GM18519 (cell line): Measurements from ENCODE around the gene OSTC.

ENCODE experiments used
- ATAC-seq: cut with Tn5 transposase; IDR thresholded peaks from one replicate; pipeline ENCODE4 v1.9.1; 2021; ENCODE audit warnings: mild to moderate bottlenecking, moderate library complexity; ENCODE audit not compliant: unreplicated experiment, low FRiP score

The OSTC gene

DNA sequence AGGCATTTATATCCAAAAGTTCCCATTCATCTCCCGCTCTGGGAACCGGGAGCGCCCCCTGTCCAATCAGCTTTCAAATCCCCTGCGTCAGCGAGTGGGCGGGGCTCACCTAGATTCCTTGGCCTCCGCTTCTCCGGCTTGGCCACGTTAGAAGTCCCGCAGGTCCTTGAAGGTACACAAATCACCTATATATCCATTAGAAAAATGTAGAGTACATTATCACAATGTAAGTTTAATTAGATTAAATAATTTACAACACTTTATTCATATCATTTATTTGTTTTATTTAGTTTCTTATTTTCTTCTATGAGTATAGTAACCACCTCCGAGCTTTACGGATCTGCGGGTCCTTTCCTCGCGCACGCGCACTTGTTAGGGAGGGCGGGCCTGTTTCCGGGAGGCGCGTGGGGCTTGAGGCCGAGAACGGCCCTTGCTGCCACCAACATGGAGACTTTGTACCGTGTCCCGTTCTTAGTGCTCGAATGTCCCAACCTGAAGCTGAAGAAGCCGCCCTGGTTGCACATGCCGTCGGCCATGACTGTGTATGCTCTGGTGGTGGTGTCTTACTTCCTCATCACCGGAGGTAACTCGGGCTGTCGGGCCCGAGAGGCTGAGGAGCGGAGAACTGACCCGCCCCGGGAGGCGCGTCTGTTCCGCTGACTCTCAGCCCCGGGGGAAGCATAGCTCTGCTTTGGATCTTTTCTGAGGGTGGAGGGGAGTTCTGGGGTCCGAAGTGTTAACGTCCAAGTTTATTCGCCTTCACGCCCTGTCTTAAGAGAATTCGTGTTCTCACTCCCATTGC is at the start of gene OSTC:
Gene OSTC (plus strand): TSS at position 388 of the 802 bp plus-strand sequence. CDS start 57 bp downstream, at position 445.
- peak; percentile 79 for ATAC-seq

DNA sequence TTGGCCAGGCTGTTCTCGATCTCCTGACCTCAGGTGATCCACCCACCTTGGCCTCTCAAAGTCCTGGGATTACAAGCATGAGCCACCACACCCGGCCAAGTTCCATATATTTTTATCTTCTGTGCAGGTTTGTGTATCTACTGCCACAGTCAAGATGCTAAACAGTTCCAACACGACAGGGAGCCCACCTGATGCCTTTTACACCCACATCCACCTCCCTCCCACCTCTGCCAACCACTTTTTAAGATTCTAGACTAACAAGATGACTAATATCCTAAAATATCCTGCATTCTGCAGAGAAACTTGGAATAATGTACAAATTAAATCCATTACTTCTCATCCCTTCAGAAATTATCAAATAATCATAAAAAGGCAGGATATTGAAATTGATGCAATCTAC is 49.3 kb upstream of the OSTC start:
- no peak for ATAC-seq

DNA sequence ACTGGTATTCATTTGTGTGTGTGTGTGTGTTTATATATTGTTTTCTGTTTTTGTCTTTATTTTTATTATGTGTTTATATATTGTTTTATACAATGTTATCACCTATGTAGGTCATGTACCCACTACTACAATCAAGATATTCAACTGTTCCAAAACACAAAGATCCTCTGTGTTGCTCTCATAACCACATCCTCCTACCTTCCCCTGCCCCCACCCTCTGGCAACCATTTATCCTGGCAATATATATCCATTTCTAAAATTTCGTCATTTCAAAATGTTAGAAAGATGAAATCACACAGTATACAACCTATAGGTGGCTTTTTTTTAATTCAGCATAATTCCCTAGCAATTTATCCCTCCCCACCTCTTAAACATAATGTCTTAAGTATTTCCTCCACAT is 48.9 kb upstream of the OSTC start:
- ATAC-seq: no peak

DNA sequence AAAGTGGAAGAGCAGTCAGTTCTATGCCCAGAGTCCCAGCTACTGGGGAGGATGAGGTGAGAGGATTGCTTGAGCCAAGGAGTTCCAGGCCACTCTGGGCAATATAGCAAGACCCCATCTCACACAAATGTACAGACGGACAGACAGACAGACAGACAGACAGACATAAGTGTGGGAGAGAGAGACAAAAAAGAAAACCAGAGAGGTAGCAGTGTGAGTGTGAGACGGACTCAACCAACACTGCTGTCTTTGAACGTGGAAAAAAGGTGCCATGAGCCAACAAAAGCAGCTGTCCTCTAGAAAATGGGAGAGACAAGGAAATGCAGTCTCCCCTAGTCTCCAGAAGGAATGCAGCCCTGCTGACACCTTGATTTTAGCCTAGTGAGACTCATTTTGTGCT is 48.2 kb upstream of the OSTC start:
- no peak for ATAC-seq

DNA sequence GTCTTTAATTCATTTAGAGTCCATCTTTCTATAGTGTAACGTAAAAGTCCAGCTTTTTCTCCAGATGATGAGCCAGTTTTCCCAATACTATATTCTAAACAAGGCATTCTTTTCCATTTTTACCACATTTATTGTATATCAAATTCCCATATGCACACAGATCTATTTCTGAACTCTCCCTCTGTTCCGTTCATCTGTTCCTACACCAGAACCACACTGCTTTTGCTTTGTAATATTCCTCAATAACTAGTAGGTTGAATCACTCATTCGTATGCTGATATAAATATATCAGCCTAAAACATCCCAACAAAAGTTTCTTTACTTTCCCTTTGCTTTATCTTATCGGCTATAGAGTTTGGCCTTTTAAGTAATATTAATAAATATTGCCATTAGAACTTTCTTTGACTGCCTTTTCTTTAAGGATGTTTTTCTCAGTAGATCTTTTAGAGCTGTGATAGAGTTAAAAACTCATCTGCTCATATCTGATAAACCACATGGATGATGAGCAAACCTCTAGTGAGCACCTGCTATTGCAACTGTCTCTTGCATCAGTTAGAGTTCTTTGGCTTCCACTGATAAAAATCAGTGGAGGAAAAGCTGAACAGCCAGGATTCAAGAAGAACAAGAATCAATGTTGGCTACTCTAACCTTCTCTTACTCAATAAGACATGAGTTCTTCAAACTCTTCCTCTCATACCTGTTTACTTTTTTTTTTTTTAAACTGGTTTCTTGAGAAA is 43.2 kb upstream of the OSTC start:
- no peak for ATAC-seq

DNA sequence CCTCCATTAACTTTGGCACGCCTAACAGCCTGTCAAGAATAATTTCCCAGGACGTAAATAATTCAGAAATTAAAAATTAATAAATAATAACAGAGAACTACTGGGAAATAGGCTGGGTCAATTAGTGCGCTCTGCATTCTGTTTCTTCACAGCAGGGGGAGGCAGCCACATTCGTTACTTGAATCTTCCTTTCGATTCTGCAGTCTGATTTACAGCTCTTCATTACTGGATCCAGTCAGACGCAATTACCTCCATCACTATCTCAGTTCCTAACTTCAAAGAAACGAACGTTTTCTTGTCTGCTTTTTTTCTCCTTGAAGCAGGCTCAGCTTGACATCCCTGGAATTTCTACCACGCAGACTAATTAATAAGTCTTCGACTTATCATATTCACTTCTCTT is 39.0 kb upstream of the OSTC start:
- no peak for ATAC-seq

DNA sequence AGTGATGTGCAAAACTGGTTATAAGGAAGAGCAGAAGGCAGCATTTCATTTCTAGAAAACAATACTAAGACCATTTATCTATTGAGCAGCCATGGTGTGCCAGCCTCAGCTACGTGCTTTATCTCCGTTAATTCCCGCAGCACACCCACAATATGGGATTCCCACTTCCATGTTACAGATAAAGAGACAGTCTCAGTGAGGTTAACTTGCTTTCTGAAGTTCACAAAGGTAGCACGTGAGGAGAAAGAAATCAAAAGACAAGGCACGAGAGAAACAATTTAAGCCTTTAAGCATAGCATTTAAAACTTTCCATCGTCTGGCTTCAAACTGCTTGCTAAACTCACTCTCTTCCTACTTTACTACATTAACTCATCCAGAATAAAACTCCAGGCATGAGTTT is 38.0 kb upstream of the OSTC start:
- no peak for ATAC-seq

DNA sequence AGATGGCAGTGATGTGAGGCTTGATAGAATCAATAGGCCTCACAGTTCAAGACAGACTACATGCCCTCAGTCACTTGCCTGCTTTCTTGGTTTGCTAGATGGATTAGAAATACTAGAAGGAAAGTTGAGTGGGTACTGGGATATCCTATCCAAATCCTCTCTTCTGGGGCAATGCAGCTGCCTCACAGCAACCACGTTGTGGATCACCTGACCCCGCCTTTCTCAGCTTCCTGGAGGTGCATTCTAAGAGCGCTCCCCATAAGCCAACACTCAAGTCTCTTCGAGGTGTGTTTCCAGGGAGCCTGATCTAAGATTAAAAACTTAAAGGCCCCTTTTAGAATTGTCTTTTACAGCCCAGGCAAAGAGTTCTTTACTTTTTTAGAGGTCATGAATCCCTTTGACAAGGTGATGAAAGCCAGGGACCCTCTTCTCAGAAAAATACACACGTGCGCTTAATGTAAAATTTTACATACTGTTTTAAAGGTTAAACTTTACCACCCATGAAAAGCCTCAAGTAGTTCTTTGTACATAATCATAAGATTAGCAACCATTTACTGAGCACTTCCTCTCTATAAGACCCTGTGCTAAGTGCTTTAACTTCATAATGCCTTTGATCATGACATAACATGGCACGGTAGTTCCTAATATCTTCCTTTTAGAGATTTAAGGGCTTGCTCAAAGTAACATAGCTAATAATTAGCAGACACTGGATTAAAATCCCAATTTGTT is 30.9 kb upstream of the OSTC start:
- ATAC-seq: no peak

DNA sequence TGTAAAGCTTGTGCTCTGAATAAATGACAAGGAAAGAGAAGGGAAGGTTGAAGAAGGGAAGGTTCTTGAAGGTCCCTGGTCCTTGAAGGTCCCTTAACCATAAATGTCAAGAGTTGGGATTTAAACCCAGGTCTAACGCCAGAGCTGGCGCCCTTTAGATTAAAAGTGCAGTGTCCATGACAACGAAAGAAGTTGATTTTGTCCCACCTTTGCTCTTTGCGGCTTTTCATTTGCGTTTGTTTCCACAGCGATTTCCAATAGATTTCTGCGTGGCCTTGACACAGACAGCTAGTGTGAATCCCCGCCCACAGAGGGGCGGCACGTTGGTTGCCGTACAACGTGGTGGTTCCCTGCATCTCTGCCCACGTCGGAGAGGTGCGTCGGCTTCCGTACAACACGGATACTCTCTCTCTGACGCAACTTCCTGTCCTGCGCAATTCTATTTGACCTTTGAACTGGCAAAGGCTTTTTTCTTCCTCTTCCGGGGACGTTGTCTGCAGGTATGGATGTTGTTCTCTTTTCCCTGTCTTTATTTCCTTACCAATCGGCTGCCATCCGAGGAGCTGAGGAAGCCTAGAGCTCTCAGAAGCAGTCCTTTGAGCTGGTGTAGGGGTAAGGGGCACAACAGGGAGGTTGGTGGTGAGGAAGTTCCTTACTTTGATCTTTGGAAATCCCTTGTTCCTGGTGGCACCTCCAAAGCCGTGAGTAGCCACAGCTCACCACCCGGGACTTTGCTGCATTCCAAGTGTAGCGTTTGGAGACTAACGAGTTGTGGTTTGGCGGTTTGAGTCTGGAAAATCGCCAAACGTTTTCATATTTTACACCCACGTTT is 30.1 kb upstream of the OSTC start, which contains the start of gene RPL34:
Gene RPL34 (plus strand): TSS at position 476 of the 832 bp plus-strand sequence. CDS start 1,384 bp downstream, outside the sequence.
- peak; percentile 100 for ATAC-seq

DNA sequence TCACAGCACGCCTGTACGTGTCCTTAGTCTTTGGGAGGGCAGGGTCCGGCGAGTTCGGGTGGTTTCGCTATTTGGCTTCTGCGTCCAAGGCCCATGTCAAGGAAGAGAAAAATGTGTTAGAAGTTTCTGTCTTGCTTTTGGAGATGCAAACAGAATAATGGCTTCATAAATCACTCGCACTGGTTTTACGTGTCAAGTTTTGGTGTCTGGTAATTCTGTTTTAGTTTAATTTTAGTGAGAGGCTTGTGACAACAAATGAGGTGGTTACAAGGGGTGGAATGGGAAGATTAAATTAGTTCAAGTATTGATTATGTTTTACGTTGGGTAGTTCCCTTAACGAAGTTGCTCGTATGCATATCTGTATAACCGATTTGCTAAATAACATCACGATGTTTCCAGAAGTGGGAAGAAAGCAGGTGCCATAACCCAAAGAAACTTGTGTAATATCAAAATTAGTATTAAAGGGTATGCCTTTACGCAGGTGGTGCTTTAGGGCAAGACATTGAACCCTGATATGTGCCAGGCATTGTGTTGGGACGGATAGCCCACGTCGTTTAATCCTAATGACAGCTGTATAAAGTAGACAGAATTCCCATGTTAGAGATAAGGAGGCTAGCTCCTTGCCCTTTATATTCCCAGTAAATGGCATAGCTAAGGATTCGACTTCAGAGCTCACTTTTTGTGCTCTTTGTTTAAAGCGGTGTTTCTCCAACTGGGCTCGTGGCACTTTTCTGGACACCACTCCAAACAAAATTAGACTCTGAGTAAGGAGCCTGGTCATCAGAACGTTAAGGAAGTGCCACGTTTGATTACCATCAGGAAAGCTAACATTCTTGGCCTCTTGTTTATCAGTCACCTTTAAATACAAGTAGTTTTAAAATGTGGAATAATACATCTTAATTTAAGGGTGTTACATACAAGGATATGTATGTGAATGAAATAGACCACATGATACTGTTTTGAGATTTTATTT is 29.2 kb upstream of the OSTC start:
- ATAC-seq: no peak

DNA sequence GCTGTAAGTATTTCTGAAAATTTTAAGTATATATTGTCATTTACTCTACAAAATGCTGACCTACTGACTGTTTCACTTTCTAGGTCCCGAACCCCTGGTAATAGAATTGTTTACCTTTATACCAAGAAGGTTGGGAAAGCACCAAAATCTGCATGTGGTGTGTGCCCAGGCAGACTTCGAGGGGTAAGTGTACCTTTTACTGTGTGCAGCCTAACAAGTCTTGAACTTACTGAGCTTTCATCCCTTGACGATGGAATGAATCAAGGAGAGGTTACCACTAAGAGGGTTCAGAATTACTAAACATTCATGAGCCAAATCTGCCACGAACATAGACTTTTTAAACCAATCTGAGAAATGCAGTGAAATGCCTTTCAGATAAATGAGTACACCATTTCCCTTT is 28.4 kb upstream of the OSTC start:
- no peak for ATAC-seq

DNA sequence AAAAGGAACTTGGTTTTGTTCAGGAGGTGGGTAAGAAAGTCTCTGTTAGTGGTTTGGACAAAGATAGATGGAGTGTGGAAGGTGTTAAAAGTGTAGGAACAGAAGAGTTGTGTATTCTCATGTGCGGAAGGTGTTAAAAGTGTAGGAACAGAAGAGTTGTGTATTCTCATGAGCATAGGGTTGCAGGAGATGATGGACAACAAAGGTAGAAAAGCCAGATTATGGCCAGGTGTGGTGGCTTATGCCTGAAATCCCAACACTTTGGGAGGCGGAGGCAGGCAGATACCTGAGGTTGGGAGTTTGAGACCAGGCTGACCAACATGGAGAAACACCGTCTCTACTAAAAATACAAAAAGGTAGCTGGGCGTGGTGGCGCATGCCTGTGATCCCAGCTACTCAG is 27.6 kb upstream of the OSTC start:
- no peak for ATAC-seq

DNA sequence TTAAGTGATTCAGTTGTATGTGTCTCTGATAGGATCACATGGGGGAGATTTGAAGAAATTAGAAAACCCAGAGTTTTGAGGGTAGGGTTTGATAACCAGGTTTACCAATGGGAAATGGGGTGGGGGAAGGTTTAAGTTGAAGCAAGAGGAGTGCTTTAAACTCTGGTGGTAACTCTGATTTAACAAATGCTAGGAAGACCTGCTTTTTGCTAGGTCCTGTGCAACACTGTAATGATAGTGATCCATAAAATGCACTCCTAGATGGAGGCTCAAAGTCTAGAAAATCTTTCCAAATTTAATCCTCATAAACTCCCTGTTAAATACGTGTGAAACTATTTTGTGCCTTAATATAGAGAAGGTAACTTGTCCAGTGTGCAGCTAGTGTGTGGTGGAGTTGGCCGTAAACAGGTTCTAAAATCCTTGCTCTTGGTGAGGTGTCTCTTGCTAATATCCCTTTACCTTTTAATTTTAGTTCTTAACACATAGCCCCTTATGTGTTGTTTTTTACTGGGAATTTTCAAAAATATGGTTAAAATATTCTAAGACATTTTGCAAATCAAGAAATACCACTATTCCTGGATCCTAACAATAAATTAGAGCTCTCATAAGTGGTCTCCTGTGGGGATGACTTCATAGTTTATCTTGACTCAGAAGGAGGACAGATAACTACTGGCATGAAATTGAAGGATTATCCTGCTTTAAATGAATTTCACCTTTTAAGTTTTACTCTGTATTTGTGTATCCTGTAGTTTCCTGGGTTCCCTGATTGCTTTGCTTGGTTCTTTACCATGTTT is 25.9 kb upstream of the OSTC start:
- no peak for ATAC-seq

DNA sequence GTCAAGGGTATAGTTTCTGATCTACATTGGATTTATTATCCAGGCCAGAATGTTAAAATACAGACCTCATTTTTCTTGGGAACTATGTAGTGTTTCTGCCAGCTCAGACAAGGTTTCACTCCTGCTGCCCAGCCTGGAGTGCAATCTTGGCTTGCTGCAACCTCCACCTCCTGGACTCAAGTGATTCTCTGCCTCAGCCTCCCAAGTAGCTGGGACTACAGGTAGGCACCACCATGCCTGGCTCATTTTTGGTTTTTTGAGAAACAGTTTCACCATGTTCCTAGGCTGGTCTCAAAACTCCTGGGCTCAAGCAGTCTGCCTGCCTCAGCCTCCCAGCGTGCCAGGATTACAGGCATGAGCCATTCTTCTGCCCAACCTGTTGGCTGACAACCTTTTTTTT is 24.3 kb upstream of the OSTC start:
- no peak for ATAC-seq

DNA sequence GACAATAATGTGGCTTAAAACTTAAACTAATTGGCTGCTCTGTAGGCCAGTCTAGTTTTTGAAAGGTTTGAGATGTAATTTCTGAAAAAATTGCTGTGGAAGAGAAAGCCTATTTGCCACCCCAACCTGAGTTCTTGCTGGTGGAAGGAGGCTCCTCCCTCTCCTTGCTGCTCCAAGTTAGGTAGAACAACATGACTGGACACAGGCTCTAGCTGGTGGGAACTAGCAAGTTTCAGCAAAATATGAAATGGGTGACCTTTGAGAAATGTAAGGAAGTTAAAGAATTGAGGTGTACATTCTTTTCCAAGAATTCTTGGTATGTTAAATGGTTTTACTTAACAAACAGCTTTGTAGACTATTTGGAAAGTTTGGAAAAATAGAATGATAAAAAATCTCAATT is 22.0 kb upstream of the OSTC start:
- no peak for ATAC-seq

DNA sequence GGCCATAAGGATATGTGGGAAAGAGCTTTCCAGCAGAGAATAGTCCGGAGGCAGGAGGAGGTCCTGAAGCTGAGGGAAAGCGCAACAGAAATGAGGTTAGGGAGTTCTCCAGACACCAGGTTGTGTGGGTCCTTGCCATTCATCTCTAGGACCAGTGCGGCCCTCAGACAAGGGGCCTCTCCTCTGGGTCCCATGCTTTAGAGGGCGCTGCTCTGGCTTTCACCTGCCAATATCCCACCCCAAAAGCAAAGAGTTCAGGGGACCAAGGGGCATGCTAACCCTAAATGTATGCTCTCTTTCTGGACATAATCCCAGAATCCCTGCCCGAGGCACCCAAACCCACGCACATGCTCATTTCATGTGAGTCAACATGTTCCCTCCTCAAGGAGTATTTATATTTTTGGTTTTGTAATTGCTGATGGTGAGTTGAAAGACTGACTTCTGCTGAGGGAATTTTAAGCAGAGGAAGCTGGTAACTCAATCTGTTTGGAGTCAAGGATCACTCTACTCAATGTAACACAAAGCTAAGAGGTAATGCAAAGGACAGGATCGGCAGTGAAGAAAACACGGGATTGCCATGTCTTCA is 15.2 kb upstream of the OSTC start:
- ATAC-seq: no peak

DNA sequence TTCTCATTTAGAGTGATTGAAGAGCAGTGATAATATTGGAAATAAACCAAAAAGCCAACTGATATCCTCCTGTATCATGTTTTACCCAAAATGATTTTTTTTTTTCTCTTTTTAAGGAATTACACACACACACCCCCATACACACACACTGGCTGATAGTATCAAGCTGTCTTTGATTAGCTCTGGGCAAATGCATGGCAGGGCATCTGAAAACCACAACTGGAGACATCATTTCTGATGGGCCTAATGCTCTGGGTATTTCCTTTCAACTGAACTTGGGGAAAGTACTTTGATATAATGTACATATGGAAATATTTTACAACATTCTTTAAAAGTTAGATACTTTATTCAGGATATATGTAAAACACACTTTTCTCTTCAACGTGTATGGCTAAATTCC is 14.2 kb upstream of the OSTC start:
- no peak for ATAC-seq

DNA sequence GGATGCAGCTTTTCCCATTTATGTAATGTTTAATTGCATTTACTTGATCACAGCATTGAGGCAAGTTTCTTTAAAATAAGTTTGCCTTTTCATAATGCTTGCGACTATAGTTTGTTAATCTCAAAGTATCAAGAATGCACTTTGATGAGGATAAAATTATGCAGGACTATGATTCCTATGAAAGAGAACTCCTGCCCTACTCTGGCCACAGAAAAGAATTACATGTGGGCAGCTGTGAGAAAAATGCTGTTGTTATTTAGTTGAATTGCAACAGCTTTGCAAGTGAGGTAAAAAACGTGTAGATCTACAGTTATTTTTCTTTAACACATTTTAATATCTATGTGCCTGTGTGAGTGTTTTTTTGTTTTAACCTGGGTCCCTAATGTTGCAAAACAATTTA is 12.5 kb upstream of the OSTC start:
- no peak for ATAC-seq
